IPS-NIHi7 (cell line): ENCODE results near the gene SCAMP2.

Source experiments
- DNase-seq: peaks from one replicate; pipeline ENCODE4 v3.0.0; 2012; ENCODE audit warnings: mixed read lengths; ENCODE audit errors: extremely low spot score

The SCAMP2 gene

GRCh38 chr15:74858369-74858740 lies 14.8 kb downstream of the SCAMP2 start:
- no peak for DNase-seq

DNA sequence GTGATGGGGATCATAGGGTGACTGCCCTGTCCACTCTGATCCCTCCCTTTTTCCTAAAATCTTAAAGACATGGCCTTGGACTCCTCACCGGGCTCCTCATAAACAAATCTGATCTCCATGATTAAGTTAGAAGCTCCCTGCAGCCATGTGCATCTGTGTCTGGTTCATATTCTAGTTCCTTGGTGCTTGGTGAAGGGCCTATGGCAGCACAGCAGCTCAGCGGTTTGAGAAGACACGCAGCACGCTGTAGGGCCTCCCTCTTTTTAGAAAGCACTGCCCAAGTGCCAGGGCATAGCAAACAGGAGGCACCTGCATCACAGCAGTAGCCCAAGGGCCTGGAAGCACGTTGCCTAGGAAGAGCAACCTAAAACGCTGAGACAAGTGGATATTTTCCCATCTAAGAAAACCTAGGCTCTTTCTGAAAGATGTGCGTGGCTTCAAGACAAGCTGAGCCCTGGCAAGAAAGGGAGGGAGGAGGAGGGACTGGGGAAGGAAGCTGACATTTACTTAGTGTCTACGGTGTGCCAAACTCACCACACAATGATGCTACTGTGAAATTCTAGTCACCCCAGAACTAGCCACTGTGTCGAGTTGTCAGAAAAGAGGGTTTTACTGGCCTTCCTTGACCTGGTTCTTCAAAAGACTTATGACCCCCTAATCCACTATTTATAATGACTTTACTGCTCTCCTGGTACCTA lies 15.3 kb downstream of the SCAMP2 start:
- DNase-seq: no peak

- no peak for DNase-seq
Observed at GRCh38 chr15:74857082-74857655, 16.0 kb downstream of the SCAMP2 start.

- no peak for DNase-seq
Observed at GRCh38 chr15:74856537-74856936, 16.6 kb downstream of the SCAMP2 start.

GRCh38 chr15:74855857-74856256 lies 17.3 kb downstream of the SCAMP2 start:
- no peak for DNase-seq

DNA sequence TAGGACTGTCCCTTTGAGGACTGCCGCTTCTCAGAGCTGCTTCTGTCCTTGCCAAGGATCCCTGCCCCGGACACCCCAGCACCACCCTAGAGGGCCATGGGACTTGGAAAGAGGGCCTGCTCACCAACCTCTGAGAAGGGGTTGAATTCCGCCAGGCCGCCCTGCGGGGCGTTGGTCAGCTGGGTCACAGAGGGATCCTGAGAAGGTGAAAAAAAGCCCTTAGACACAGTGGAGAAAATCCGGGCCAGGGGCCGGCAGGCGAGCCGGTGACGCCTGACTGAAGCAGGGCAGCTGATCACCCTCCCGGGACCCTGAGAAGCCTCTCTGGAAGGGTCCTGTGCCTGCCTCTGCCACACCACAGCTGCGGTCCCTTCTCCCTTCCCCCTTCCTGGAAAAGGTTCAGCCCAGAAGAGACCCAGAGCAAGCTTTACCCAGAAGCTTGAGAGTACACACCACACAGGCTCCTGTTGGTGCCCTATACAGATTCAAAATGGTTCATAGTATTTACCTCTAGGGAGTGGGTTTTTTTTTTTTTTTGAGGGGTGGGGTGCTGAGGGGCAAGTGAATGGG lies 18.6 kb downstream of the SCAMP2 start:
- no peak for DNase-seq

GRCh38 chr15:74851960-74852359 lies 21.2 kb downstream of the SCAMP2 start:
- no peak for DNase-seq

DNA sequence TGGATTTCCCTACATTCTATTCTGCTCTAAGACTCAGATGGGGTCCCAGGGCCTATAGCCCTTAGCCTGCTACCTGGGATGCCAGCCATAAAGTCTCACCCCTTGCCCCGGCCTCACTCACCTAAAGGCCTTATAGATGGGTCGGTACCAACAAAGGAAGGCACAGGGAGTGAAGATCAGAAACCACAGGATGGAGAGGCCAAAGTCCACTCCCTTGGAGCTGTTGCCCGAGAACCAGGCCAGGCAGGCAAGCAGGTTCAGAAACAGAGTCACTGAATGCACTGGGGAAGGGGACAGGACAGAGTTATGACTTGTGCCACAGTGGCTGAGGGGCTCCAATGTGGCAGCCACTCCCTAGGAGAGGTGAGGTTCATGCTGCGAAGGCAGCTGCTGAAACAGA lies 22.8 kb downstream of the SCAMP2 start:
- DNase-seq: no peak

DNA sequence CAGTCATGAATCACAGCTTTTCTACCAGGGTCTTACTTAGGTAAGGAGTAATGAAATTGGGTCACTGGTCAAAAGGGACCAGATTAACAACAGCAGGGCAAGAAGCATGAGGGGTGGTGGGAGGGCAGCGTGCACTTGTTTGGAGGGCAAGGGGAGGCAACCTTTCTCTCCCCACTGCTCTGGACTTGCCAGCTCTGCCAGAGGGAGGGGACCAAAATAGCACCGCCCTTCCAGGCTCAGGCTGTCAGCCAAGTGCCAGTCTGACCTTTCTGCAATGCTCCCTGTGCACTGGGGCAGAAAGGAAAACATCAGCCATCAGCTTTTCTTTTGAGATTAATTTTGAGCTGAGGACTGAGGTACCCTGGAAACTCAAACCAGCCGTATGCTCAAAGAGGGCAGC lies 25.7 kb downstream of the SCAMP2 start:
- DNase-seq: no peak

GRCh38 chr15:74845581-74845980 lies 27.6 kb downstream of the SCAMP2 start:
- no peak for DNase-seq

- DNase-seq: no peak
Observed at GRCh38 chr15:74845208-74845568, 28.0 kb downstream of the SCAMP2 start.

DNA sequence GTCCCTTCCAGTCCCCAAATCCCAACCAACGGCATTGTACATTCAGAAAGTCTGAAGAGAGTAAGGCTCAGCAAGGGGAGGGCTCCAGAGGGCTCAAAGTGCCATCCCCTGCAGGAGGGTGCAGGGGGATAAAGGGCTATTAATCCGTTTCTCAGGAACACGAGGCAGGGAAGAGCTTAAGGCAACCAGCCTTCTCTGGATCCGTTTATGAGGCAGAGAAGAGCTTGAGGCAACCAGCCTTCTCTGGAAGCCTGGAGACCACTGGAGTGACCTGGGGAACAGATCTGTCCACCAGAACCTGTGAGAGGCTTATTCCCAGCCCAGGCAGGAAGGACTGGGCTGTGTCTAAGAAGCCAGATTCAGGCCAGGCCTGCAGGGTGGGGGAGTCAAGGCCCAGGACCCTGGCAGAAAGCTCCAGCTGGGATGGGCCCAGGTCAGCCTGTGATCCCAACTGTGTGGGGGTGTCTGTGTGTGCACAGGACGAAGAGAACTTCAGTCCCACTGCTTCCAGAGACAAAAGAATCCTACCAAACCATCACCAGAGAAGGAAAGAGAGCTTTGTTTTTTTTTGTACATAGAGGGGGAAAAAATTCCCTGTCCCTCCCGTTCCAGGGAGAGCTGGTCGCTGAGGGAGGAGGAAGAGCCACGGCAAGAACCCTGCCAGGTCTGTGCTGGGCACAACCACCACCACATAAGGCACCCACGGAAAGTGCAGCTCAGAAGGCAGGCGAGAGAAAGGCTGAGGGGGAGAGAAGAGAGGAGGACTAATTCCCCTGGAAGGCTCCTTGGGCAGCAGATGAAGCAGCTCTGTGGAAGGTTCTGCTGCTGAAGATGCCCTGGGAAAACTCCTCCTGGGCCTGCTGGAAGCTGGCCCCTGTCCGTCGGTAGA lies 28.6 kb downstream of the SCAMP2 start:
- DNase-seq: no peak

DNA sequence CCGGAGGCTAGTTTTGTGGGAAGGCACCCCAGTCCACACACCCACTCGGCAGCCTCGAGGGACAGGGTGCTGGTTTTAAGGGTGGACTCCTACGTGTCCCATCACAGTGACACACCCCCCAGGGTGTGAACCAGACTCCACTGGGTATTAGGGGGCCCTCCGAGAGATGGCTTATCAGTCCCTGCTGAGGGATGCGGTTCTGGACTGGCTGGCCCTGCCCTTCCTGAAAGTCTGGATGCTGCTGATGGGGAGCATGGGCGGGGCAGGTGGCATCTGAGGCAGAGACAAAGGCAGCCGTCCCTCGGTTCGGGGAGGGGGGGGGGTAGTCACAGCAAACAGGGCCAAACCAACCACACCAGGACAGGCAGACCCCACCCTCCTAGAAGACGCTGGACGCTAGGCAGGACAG lies 29.3 kb downstream of the SCAMP2 start:
- no peak for DNase-seq

- DNase-seq: no peak
Observed at GRCh38 chr15:74843445-74843828, 29.7 kb downstream of the SCAMP2 start.

- DNase-seq: peak; percentile 96
Observed at GRCh38 chr15:74842581-74843444, 30.4 kb downstream of the SCAMP2 start, which contains the start of gene ULK3. Gene ULK3, minus strand, starts transcription at chr15:74843156. Its CDS starts 51 bp downstream, at chr15:74843105.

GRCh38 chr15:74841891-74842373 lies 31.2 kb downstream of the SCAMP2 start:
- DNase-seq: no peak

DNA sequence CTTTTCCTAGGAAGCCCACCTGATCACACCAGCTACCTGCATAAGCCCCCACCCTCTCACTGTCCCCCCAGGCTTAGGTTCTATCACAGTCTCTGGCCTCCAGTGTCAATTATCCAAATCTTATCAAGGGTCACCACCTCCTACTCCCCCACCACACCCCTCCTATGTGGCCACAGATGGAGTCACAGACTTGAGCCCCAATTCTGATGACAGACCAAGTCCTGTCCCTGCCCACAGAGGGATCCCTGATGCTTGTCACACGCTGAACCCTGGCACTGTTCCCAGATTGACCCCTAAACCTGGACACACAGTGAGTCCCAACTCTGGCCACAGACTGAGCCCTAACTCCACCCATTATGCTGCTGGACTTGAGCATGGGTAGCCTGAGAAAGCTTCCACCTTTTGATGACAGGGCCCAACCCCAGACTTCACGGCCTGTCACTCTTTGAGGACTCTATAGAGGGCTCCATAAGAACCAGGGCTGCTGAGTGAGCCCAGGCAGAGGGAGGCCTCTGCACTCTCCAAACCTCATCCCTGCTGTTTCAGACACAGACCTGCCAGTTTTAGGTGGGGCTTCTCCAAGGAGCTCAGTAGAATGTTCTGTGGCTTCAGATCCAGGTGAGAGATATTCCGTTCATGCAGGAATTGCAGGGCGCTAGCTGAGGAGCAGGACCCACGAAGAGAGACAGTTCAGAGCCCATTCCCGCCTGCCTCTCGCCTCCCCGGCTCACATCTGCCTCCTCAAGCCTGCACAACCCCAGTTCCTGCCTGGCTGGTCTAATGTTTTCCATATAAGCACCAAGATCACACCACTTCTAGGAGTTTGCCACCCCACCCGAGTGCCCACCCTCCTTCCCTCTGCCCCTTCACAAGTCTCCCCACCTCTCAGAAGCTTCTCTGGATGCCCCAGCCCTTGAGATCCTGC lies 32.1 kb downstream of the SCAMP2 start:
- no peak for DNase-seq

DNA sequence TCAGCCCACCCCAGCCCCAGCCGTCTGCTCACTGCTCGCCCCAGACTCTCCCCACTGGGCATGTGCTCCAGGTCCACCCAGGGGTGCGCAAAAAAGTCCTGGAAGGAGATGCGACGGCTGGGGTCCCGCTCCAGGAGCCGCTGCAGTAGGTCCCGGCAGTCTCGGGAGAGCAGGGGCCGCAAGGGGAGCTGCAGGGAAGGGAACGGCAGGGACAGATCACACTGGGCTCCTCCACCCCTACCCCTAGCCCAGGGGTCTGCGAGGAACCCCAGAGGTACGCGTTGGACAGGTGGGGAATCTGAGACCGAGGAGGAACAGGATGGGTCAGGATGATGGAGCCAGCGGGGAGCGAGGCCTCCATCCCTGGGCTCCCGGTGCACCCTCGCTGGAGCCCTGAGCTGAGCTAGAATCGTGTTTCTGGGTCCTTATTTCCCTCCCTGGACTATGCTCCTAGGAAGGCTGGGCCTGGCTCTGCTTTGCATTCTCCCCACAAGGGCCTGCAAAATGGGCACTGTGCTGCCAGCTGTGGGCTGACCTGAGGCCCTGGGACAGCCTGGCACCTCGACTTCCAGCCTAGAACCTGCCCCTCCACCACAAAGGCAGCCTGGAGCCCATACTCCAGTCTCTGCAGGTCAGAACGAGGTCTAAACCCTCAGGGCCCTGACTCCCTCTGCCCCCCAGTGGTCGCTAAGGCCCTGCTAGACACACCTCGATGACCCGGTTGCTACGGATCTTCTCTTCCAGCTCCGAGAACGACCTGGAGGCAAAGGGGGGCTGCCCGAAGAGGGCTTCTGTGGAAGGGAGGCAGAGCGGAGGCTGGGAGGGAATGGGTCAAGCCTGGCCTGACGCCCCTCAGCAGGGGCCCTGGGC lies 33.4 kb downstream of the SCAMP2 start:
- DNase-seq: peak; percentile 47
